IPS-18c (cell line): ENCODE data around the gene LBR.
"Not testable (repeated sequence)": the region's sequence is repeated elsewhere in the genome, so short reads cannot be mapped to it uniquely, and the experiment has no call there.

ENCODE experiments used
- H3K4me3 ChIP-seq: 2 replicates; pipeline ENCODE4 v1.7.0; 2013; ENCODE audit warnings: low read depth, mild to moderate bottlenecking, low read length, moderate library complexity; ENCODE audit not compliant: insufficient read depth
- H3K9me3 ChIP-seq: one replicate; pipeline ENCODE4 v1.6.1; 2013; ENCODE audit warnings: mild to moderate bottlenecking, low read length, moderate library complexity; ENCODE audit not compliant: control insufficient read depth, insufficient read depth

LBR gene

GRCh38 chr1:225413708-225414375, 14.0 kb downstream of the LBR start:
- Histone ChIP-seq H3K9me3 (no peaks in the 10 kb centered on the region), H3K4me3 (no peak overlapping the region)

DNA sequence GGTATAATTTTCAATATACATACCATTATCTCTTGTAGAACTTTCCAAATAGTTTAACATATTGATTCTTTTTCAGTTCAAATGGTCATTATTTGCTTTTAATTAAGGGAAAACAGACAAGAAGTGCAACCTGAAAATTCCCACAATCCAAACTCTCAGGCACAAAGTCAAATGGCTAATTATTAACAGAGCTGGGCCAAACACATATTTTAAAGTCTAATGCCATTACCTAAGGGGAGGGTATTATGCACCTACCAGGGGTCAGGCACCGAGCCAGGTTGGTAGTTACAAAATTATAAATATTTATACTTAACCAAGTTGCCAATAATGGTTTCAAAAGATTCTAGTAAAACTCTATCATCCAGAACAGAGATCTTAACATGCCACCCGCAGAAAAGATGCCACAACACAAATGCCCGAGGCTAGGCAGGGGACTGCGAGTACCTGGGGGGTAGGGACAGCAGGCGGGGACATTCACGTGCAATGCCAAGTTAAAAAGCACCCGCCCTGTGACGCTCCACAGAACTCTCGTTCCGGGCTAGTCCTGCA, 15.0 kb downstream of the LBR start:
- H3K9me3 ChIP-seq: no peaks in the 10 kb centered on the region
- H3K4me3 ChIP-seq: no peak overlapping the region

- Histone ChIP-seq H3K4me3 (no peak overlapping the region), H3K9me3 (no peaks in the 10 kb centered on the region)
These were observed 15.5 kb downstream of the LBR start for GRCh38 chr1:225412321-225412720.

GRCh38 chr1:225410036-225410435, 17.8 kb downstream of the LBR start:
- no peaks in the 10 kb centered on the region for H3K9me3 ChIP-seq

GRCh38 chr1:225409051-225409450, 18.8 kb downstream of the LBR start:
- no peaks in the 10 kb centered on the region for H3K9me3 ChIP-seq
- no peak overlapping the region for H3K4me3 ChIP-seq

More at GRCh38 chr1:225410036-225410435, 17.8 kb downstream of the LBR start:
- no peak overlapping the region for H3K4me3 ChIP-seq

DNA sequence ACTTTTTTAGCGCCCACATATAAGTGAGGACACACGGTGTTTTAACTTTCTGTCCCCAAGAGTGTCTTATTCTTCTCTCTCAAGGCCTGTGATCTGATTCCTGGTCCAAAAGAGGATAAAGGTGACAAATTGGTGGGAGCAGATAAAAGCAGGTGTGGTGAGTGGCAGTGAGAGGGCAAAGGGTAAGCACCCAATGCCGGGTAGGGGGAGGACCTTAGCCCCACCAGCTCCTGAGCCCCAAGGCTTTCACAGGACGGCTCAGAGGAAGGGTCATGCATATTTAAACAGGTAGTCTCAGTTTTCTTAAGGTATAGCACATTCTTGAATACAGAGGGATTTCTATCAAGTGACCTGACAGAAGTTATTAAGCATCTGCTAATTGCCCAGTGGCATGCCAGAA, 19.6 kb downstream of the LBR start:
- Histone ChIP-seq H3K9me3 (no peaks in the 10 kb centered on the region), H3K4me3 (no peak overlapping the region)

GRCh38 chr1:225407755-225408154, 20.1 kb downstream of the LBR start:
- Histone ChIP-seq H3K9me3 (no peaks in the 10 kb centered on the region), H3K4me3 (no peak overlapping the region)

GRCh38 chr1:225406976-225407725, 20.7 kb downstream of the LBR start:
- Histone ChIP-seq H3K4me3 (no peak overlapping the region), H3K9me3 (no peaks in the 10 kb centered on the region)

- Histone ChIP-seq H3K4me3 (no peak overlapping the region), H3K9me3 (no peaks in the 10 kb centered on the region)
These were observed 26.9 kb downstream of the LBR start for GRCh38 chr1:225400968-225401367.

- Histone ChIP-seq H3K9me3 (no peaks in the 10 kb centered on the region), H3K4me3 (no peak overlapping the region)
These were observed 31.5 kb downstream of the LBR start for GRCh38 chr1:225396357-225396756.

GRCh38 chr1:225389843-225390242, 38.0 kb downstream of the LBR start:
- Histone ChIP-seq H3K9me3 (no peaks in the 10 kb centered on the region), H3K4me3 (no peak overlapping the region)

DNA sequence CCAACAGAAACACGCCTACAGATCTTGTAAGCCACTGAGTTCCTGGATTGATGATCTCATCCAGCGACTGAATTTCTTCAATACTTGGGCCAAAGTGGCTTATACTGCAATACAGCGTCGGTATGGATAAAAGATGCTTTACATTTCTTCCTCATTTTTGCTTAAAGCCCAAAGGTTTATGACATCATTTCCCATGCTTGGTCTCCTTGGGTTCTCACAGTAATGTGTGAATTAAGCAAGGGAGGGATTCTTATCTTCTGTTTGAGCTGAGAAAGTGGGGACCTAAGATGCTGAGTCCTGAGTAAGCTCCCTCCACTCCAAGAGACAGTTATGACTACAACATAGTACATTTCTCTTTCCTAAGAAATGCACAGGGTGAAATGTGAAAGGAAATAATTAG, 39.5 kb downstream of the LBR start:
- no peaks in the 10 kb centered on the region for H3K9me3 ChIP-seq
- no peak overlapping the region for H3K4me3 ChIP-seq

DNA sequence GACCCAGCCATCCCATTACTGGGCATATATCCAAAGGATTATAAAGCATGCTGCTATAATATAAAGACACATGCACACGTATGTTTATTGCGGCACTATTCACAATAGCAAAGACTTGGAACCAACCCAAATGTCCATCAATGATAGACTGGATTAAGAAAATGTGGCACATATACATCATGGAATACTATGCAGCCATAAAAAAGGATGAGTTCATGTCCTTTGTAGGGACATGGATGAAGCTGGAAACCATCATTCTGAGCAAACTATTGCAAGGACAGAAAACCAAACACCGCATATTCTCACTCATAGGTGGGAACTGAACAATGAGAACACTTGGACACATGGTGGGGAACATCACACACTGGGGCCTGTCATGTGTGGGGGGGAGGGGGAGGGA, 41.0 kb downstream of the LBR start:
- H3K9me3 ChIP-seq, H3K4me3 ChIP-seq: not testable (repeated sequence)

GRCh38 chr1:225380691-225381090, 47.1 kb downstream of the LBR start:
- Histone ChIP-seq H3K4me3 (no peak overlapping the region), H3K9me3 (no peaks in the 10 kb centered on the region)

DNA sequence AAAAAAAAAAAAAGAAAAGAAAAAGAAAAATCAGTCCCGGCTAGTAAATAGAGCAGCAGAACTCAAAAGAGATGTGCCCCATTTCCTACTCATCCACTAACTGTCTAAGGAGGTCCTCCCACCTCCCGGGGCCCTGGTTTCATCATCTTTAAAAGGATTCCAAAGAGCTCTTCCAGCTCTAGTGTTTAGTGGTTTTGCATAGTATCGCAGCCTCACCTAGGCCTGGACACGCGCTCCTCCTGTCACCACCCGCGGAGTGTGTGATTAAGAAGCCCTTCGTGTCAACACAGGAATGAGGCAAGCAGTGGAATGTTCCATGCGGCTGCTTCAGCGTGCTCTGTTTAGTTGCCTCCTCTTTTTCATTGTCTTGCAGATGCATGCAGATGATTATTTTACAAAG, 49.0 kb downstream of the LBR start:
- Histone ChIP-seq H3K4me3 (no peak overlapping the region), H3K9me3 (no peaks in the 10 kb centered on the region)

DNA sequence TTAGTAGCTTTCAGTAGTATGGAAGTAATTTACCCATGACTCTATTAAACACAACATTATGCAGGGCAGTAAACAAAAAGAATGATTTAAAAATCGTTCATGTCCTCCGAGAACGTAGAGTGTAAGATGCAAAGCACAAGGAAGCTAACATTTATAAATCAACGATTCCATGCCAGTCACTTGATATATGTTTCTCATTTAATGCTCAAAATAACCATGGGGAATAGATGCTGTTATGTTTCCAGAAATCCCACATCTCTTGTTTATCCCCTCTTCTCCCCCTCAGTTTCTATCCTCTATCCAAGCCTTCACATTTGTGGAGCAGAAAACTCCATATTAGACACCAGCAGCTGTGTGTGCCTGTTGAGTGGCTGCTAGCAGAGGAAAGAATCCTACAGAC, 52.8 kb downstream of the LBR start:
- H3K4me3 ChIP-seq: no peak overlapping the region
- H3K9me3 ChIP-seq: no peaks in the 10 kb centered on the region

GRCh38 chr1:225373155-225373554, 54.7 kb downstream of the LBR start:
- Histone ChIP-seq H3K9me3 (no peaks in the 10 kb centered on the region), H3K4me3 (no peak overlapping the region)

- no peak overlapping the region for H3K4me3 ChIP-seq
- no peaks in the 10 kb centered on the region for H3K9me3 ChIP-seq
These were observed 56.4 kb downstream of the LBR start for GRCh38 chr1:225371366-225372010.
